ENCODE results near the gene TMEM128. TPM values are rescaled to one million over a fixed set of nuclear protein-coding genes. Genes with fewer than 3 reads are reported as not detected.

Gene TMEM128
- polyA plus RNA-seq, 1 of the 3 experiments (the other 2 are of a cell fraction), result 33.7 TPM

DNA sequence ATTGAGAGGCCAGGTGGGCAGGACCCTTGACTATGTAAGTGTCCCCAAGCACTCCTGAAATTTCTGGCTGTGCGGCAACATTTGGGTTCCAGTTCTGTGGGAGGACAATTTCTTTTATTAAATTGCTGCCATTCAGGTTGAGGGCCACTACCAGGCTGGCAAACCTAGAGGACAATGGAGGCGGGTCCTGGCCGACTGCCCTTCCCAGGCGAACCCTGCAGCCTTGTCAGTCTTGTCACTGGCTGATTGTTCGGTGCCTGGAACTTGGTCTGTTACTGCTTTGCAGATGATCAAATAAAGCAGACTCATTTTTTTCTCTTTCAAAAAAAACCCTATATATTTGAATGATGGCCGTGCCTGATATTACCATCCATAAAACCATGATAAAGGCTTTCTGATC, 6.6 kb upstream of the TMEM128 start:
- no peaks in the 10 kb centered on the region for H3K79me2 ChIP-seq (ENCODE audit: insufficient read depth)
- WGBS (ENCODE audit: low lambda C conversion rate), result 68% methylated on average over 6 of the region's 6 CpGs
- ChIA-PET POLR2A (no interaction called here), CTCF (interaction anchor here (1.2 to 1.5 kb wide), 2 partner anchors 63 to 81 kb away, joined by 3 to 5 read pairs; no protein-coding TSS in a partner anchor)
- H3K4me1 ChIP-seq (ENCODE audit: control insufficient read depth in 1 of 2, insufficient read depth in 2 of 2, low read depth in 1 of 2, low read length in 1 of 2), result no peaks in the 10 kb centered on the region
- H3K9ac ChIP-seq, result no peak overlapping the region
- DNase-seq, result no peak
- H3K36me3 ChIP-seq (replicated peaks in 1 of 2; ENCODE audit: control insufficient read depth in 1 of 2, insufficient read depth in 2 of 2, low read length in 1 of 2), result no peaks in the 10 kb centered on the region
- H3K4me3 ChIP-seq (ENCODE audit: low read depth in 2 of 2, low read length in 1 of 2), result no peak overlapping the region
- H3K9me3 ChIP-seq, result no peaks in the 10 kb centered on the region
- TF ChIP-seq RCOR1 (IDR thresholded peaks at IDR 0.05; ENCODE audit: low read length) (no peak), IRF3 (IDR thresholded peaks at IDR 0.05; ENCODE audit: low read depth, low read length) (no peak), TAF1 (IDR thresholded peaks at IDR 0.05; ENCODE audit: borderline replicate concordance, low read depth, low read length) (no peak)
- peaks cover 5% of the 10 kb centered on the region for H3F3A ChIP-seq (replicated peaks; ENCODE audit: insufficient read depth)
- no peaks in the 10 kb centered on the region for H3K27me3 ChIP-seq (ENCODE audit: insufficient read depth)
- no peaks in the 10 kb centered on the region for H4K20me1 ChIP-seq (ENCODE audit: insufficient read depth)
- H3K4me2 ChIP-seq, result no peak overlapping the region
- no peak overlapping the region for H3K27ac ChIP-seq (ENCODE audit: low read depth in 2 of 2, low read length in 1 of 2)
- H2AFZ ChIP-seq (ENCODE audit: low read depth), result no peak overlapping the region
- H3K9me2 ChIP-seq, result no peaks in the 10 kb centered on the region

GRCh38 chr4:4254199-4254598, 6.2 kb upstream of the TMEM128 start:
- H3K9me2 ChIP-seq, result no peaks in the 10 kb centered on the region
- H3K79me2 ChIP-seq (ENCODE audit: insufficient read depth), result no peaks in the 10 kb centered on the region
- no peaks in the 10 kb centered on the region for H3K27me3 ChIP-seq (ENCODE audit: insufficient read depth)
- ChIA-PET POLR2A (no interaction called here), CTCF (interaction anchor here (1.2 to 1.4 kb wide), 2 partner anchors 9 to 81 kb away, joined by 3 read pairs; no protein-coding TSS in a partner anchor)
- no peaks in the 10 kb centered on the region for H3K36me3 ChIP-seq (replicated peaks in 1 of 2; ENCODE audit: control insufficient read depth in 1 of 2, insufficient read depth in 2 of 2, low read length in 1 of 2)
- no peak for TF ChIP-seq GABPA (IDR thresholded peaks at IDR 0.05; ENCODE audit: low read depth)
- TF ChIP-seq JUND (IDR thresholded peaks at IDR 0.05), result no peak
- TF ChIP-seq, protein P1, sequence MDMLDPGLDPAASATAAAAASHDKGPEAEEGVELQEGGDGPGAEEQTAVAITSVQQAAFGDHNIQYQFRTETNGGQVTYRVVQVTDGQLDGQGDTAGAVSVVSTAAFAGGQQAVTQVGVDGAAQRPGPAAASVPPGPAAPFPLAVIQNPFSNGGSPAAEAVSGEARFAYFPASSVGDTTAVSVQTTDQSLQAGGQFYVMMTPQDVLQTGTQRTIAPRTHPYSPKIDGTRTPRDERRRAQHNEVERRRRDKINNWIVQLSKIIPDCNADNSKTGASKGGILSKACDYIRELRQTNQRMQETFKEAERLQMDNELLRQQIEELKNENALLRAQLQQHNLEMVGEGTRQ (IDR thresholded peaks at IDR 0.05; ENCODE audit: borderline replicate concordance, low read depth, low read length), result no peak
- TF ChIP-seq MEF2A (IDR thresholded peaks at IDR 0.05; ENCODE audit: borderline replicate concordance, low read depth), result no peak
- no peak for TF ChIP-seq EP300 (IDR thresholded peaks at IDR 0.05; ENCODE audit: borderline replicate concordance in 1 of 2, low read depth in 1 of 2, low read length in 1 of 2)
- TF ChIP-seq SIN3A (IDR thresholded peaks at IDR 0.05; ENCODE audit: borderline replicate concordance, low read depth, low read length), result no peak
- TF ChIP-seq, protein P2, sequence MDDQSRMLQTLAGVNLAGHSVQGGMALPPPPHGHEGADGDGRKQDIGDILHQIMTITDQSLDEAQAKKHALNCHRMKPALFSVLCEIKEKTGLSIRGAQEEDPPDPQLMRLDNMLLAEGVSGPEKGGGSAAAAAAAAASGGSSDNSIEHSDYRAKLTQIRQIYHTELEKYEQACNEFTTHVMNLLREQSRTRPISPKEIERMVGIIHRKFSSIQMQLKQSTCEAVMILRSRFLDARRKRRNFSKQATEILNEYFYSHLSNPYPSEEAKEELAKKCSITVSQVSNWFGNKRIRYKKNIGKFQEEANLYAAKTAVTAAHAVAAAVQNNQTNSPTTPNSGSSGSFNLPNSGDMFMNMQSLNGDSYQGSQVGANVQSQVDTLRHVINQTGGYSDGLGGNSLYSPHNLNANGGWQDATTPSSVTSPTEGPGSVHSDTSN (IDR thresholded peaks at IDR 0.05), result no peak
- TF ChIP-seq RCOR1 (IDR thresholded peaks at IDR 0.05; ENCODE audit: low read length), result no peak
- TF ChIP-seq TEAD4 (IDR thresholded peaks at IDR 0.05; ENCODE audit: borderline replicate concordance, insufficient read depth), result no peak
- no peak for TF ChIP-seq RAD21 (IDR thresholded peaks at IDR 0.05; ENCODE audit: low read length)
- TF ChIP-seq TAF1 (IDR thresholded peaks at IDR 0.05; ENCODE audit: borderline replicate concordance, low read depth, low read length), result no peak
- no peak for TF ChIP-seq IRF3 (IDR thresholded peaks at IDR 0.05; ENCODE audit: low read depth, low read length)
- TF ChIP-seq EZH2phosphoT487 (IDR thresholded peaks at IDR 0.05; ENCODE audit: borderline replicate concordance, low read depth), result no peak
- TF ChIP-seq RXRA (IDR thresholded peaks at IDR 0.05; ENCODE audit: borderline replicate concordance, low read depth), result no peak
- TF ChIP-seq FOXM1 (IDR thresholded peaks at IDR 0.05; ENCODE audit: low read depth), result no peak
- TF ChIP-seq USF1 (IDR thresholded peaks at IDR 0.05; ENCODE audit: borderline replicate concordance, low read depth), result no peak
- no peak overlapping the region for H3K27ac ChIP-seq (ENCODE audit: low read depth in 2 of 2, low read length in 1 of 2)
- peaks cover 0 to under 1% of the 10 kb centered on the region in 2 experiments; a peak in 1 of 4 replicates for H3K4me1 ChIP-seq (ENCODE audit: control insufficient read depth in 1 of 2, insufficient read depth in 2 of 2, low read depth in 1 of 2, low read length in 1 of 2)
- no peak for DNase-seq
- H2AFZ ChIP-seq (ENCODE audit: low read depth), result no peak overlapping the region
- no peaks in the 10 kb centered on the region for H4K20me1 ChIP-seq (ENCODE audit: insufficient read depth)
- H3F3A ChIP-seq (replicated peaks; ENCODE audit: insufficient read depth), result peaks cover 5% of the 10 kb centered on the region
- no peak overlapping the region for H3K4me2 ChIP-seq
- no peak overlapping the region for H3K9ac ChIP-seq
- 79% methylated on average over 11 of the region's 11 CpGs for WGBS (ENCODE audit: low lambda C conversion rate)
- H3K4me3 ChIP-seq (ENCODE audit: low read depth in 2 of 2, low read length in 1 of 2), result no peak overlapping the region
- H3K9me3 ChIP-seq, result no peaks in the 10 kb centered on the region

Data from SK-N-SH (cell line).